Thymus (tissue), 11 donors: ENCODE data around the gene PCBP3. TPM values are rescaled to one million over a fixed set of nuclear protein-coding genes. Genes with fewer than 3 reads are reported as not detected.
"Not testable (repeated sequence)": the region's sequence is repeated elsewhere in the genome, so short reads cannot be mapped to it uniquely, and the experiment has no call there.

ENCODE experiments used
- DNase-seq, 9 donors: peaks; one replicate each; pipeline ENCODE4 v3.0.0-alpha.2; 2013; ENCODE audit warnings: low spot score in 9 of 9, low read depth in 6 of 9, missing footprints in 1 of 9
- H3K27ac ChIP-seq, 2 donors: one replicate each; pipeline ENCODE4 v1.5.1; 2013; ENCODE audit warnings: control low read depth in 1 of 2, low read depth in 1 of 2, low read length in 1 of 2, mild to moderate bottlenecking in 1 of 2, moderate library complexity in 1 of 2
- H3K27me3 ChIP-seq, 2 donors: one replicate each; pipeline ENCODE4 v1.5.1; 2013; ENCODE audit warnings: low read length in 1 of 2; ENCODE audit not compliant: control insufficient read depth in 2 of 2, insufficient read depth in 1 of 2
- H3K36me3 ChIP-seq, 2 donors: one replicate each; pipeline ENCODE4 v1.5.1; 2013; ENCODE audit warnings: low read length in 1 of 2, mild to moderate bottlenecking in 1 of 2, moderate library complexity in 1 of 2; ENCODE audit not compliant: control insufficient read depth in 2 of 2, insufficient read depth in 2 of 2
- H3K4me1 ChIP-seq, 2 donors: one replicate each; pipeline ENCODE4 v1.5.1; 2013; ENCODE audit warnings: low read length in 2 of 2; ENCODE audit not compliant: control insufficient read depth in 2 of 2, insufficient read depth in 2 of 2
- H3K4me3 ChIP-seq, 2 donors: one replicate each; pipeline ENCODE4 v1.5.1; 2013; ENCODE audit warnings: low read length in 2 of 2, control low read depth in 1 of 2, mild to moderate bottlenecking in 1 of 2
- H3K9me3 ChIP-seq, 2 donors: one replicate each; pipeline ENCODE4 v1.5.1; 2013; ENCODE audit warnings: low read length in 1 of 2, mild to moderate bottlenecking in 1 of 2; ENCODE audit not compliant: control insufficient read depth in 2 of 2, insufficient read depth in 1 of 2
- whole genome bisulfite sequencing: extraction: QIAGEN DNeasy Blood & Tissue Kit; methylation state at CpG from one replicate; pipeline ENCODE4 v1.1.7; 2013; 5-methylcytosine and 5-hydroxymethylcytosine counted together
- polyA plus RNA-seq: library from polyadenylated mRNA; stranded (reverse); fragments of 200-250 nt; gene quantifications from one replicate; pipeline ENCODE4 v1.2.3, GENCODE V29; 2013
- total RNA-seq: library from RNA; stranded (reverse); fragments of 120-200 nt; gene quantifications from one replicate; pipeline ENCODE4 v1.2.4, GENCODE V29; 2013
- donor health status: healthy.

PCBP3 gene
- total and polyA plus RNA-seq, 2 donors, result 12.8 to 44.9 TPM

GRCh38 chr21:45876381-45877170, 233.1 kb downstream of the PCBP3 start:
- no peak for DNase-seq
- Histone ChIP-seq H3K4me3 (no peak overlapping the region), H3K27ac (no peak overlapping the region), H3K36me3 (peaks cover 0 to 5% of the 10 kb centered on the region in 2 donors), H3K9me3 (no peaks in the 10 kb centered on the region), H3K4me1 (peaks cover 9 to 24% of the 10 kb centered on the region in 2 donors), H3K27me3 (no peaks in the 10 kb centered on the region)
- 73% methylated on average over 28 of the region's 28 CpGs for WGBS

- no peak overlapping the region for H3K4me3 ChIP-seq
- H3K36me3 ChIP-seq, result peaks cover 0 to 5% of the 10 kb centered on the region in 2 donors
- H3K27ac ChIP-seq, result no peak overlapping the region
- H3K9me3 ChIP-seq, result no peaks in the 10 kb centered on the region
- H3K4me1 ChIP-seq, result peaks cover 9 to 24% of the 10 kb centered on the region in 2 donors
- no peak for DNase-seq
- WGBS, result 85% methylated on average over 6 of the region's 6 CpGs
- H3K27me3 ChIP-seq, result no peaks in the 10 kb centered on the region
Observed at GRCh38 chr21:45877171-45877438, 233.6 kb downstream of the PCBP3 start.

- no peaks in the 10 kb centered on the region for H3K27me3 ChIP-seq
- H3K27ac ChIP-seq, result no peak overlapping the region
- no peaks in the 10 kb centered on the region for H3K9me3 ChIP-seq
- no peak for DNase-seq
- 85% methylated on average over 9 of the region's 9 CpGs for WGBS
- no peak overlapping the region for H3K4me3 ChIP-seq
- peaks cover 0 to 5% of the 10 kb centered on the region in 2 donors for H3K36me3 ChIP-seq
- H3K4me1 ChIP-seq, result peaks cover 9 to 24% of the 10 kb centered on the region in 2 donors
Observed at GRCh38 chr21:45877821-45878469, 234.4 kb downstream of the PCBP3 start.

GRCh38 chr21:45880097-45881068, 236.9 kb downstream of the PCBP3 start:
- peaks cover 0 to under 1% of the 10 kb centered on the region in 2 donors for H3K36me3 ChIP-seq
- peaks cover 0 to 5% of the 10 kb centered on the region in 2 donors for H3K9me3 ChIP-seq
- H3K27me3 ChIP-seq, result no peaks in the 10 kb centered on the region
- 57% methylated on average over 29 of the region's 29 CpGs for WGBS
- peak in 8 of 9 donors; percentile 34 to 86 (median 62) for DNase-seq
- H3K4me1 ChIP-seq, result peaks cover 11 to 23% of the 10 kb centered on the region in 2 donors
- no peak overlapping the region for H3K4me3 ChIP-seq
- peak overlapping the region; percentile 14 to 26 for H3K27ac ChIP-seq

- Histone ChIP-seq H3K27me3 (no peaks in the 10 kb centered on the region), H3K9me3 (peaks cover 0 to 6% of the 10 kb centered on the region in 2 donors), H3K4me3 (no peak overlapping the region), H3K4me1 (peaks cover 26 to 43% of the 10 kb centered on the region in 2 donors), H3K36me3 (no peaks in the 10 kb centered on the region), H3K27ac (no peak overlapping the region)
- 95% methylated on average over 8 of the region's 8 CpGs for WGBS
- DNase-seq, result no peak
Observed at GRCh38 chr21:45882645-45883044, 239.1 kb downstream of the PCBP3 start.

GRCh38 chr21:45883090-45883489, 239.6 kb downstream of the PCBP3 start:
- Histone ChIP-seq H3K4me1 (peaks cover 26 to 47% of the 10 kb centered on the region in 2 donors), H3K4me3 (no peak overlapping the region), H3K36me3 (no peaks in the 10 kb centered on the region), H3K27me3 (no peaks in the 10 kb centered on the region), H3K9me3 (peaks cover 0 to 6% of the 10 kb centered on the region in 2 donors), H3K27ac (no peak overlapping the region)
- WGBS, result 96% methylated on average over 4 of the region's 4 CpGs
- no peak for DNase-seq

- peak overlapping the region; percentile 23 to 71 for H3K27ac ChIP-seq
- peaks cover 0 to 9% of the 10 kb centered on the region in 2 donors for H3K9me3 ChIP-seq
- no peak for DNase-seq
- H3K4me1 ChIP-seq, result peaks cover 22 to 52% of the 10 kb centered on the region in 2 donors
- no peak overlapping the region for H3K4me3 ChIP-seq
- H3K27me3 ChIP-seq, result no peaks in the 10 kb centered on the region
- WGBS, result 96% methylated on average over 3 of the region's 3 CpGs
- no peaks in the 10 kb centered on the region for H3K36me3 ChIP-seq
Observed at GRCh38 chr21:45885597-45885929, 242.0 kb downstream of the PCBP3 start.

GRCh38 chr21:45885930-45886601, 242.5 kb downstream of the PCBP3 start:
- not testable (repeated sequence) for H3K27me3 ChIP-seq, H3K9me3 ChIP-seq, H3K4me3 ChIP-seq, H3K36me3 ChIP-seq
- Histone ChIP-seq H3K4me1 (peaks cover 19 to 47% of the 10 kb centered on the region in 2 donors), H3K27ac (peak overlapping the region; percentile 23 to 71)
- WGBS, result 15% methylated on average over 21 of the region's 21 CpGs
- peak in 3 of 9 donors; percentile 10 to 63 (median 44) for DNase-seq
